CD4-positive, alpha-beta T cell treated with Interleukin-4 for 1 hour (primary cell): ENCODE data around the gene CES3.

Experiments used
- DNase-seq, 2 donors: peaks; one replicate each; pipeline ENCODE4 v3.0.0-alpha.2; 2020 to 2022

The CES3 gene

GRCh38 chr16:66961065-66961744, at the start of gene CES3:
Gene CES3 (plus strand): TSS chr16:66961266. CDS start chr16:66961308, 42 bp downstream.
- peak; percentile 49 to 56 for DNase-seq

- no peak for DNase-seq
Observed at GRCh38 chr16:66911801-66912200, 49.3 kb upstream of the CES3 start.

GRCh38 chr16:66913081-66913480, 48.0 kb upstream of the CES3 start:
- DNase-seq = no peak

- no peak for DNase-seq
Observed at GRCh38 chr16:66913711-66914110, 47.4 kb upstream of the CES3 start.

- DNase-seq = no peak
Observed at GRCh38 chr16:66914541-66914940, 46.5 kb upstream of the CES3 start.

- no peak for DNase-seq
Observed at GRCh38 chr16:66915041-66915440, 46.0 kb upstream of the CES3 start.

GRCh38 chr16:66916518-66916917, 44.5 kb upstream of the CES3 start:
- no peak for DNase-seq

- DNase-seq = no peak
Observed at GRCh38 chr16:66917741-66918140, 43.3 kb upstream of the CES3 start.

GRCh38 chr16:66918355-66918754, 42.7 kb upstream of the CES3 start:
- no peak for DNase-seq

- DNase-seq = no peak
Observed at GRCh38 chr16:66918803-66919568, 42.1 kb upstream of the CES3 start, which contains the start of gene CDH16. Gene CDH16 (minus strand): TSS chr16:66918885. CDS start chr16:66918065, 820 bp downstream.

- DNase-seq = no peak
Observed at GRCh38 chr16:66919569-66920298, 41.3 kb upstream of the CES3 start.

GRCh38 chr16:66920299-66920590, 40.8 kb upstream of the CES3 start:
- no peak for DNase-seq

- DNase-seq = no peak
Observed at GRCh38 chr16:66920924-66921680, 40.0 kb upstream of the CES3 start.

- no peak for DNase-seq
Observed at GRCh38 chr16:66921729-66922450, 39.2 kb upstream of the CES3 start.

- no peak for DNase-seq
Observed at GRCh38 chr16:66923247-66923731, 37.8 kb upstream of the CES3 start.

GRCh38 chr16:66923866-66924265, 37.2 kb upstream of the CES3 start:
- DNase-seq = no peak

GRCh38 chr16:66924527-66925321, 36.3 kb upstream of the CES3 start:
- DNase-seq = peak; percentile 22 to 34

GRCh38 chr16:66925322-66925840, 35.7 kb upstream of the CES3 start, which contains the start of gene RRAD:
Gene RRAD (minus strand): TSS chr16:66925535. CDS start chr16:66925179, 356 bp downstream.
- peak; percentile 28 to 54 for DNase-seq

GRCh38 chr16:66926171-66926947, 34.7 kb upstream of the CES3 start:
- no peak for DNase-seq

- DNase-seq = peak in 1 of 2 donors; percentile 22
Observed at GRCh38 chr16:66926961-66927436, 34.1 kb upstream of the CES3 start.
